Lung (tissue), 12 donors: ENCODE data around the gene TMEM51. TPM values are rescaled to one million over a fixed set of nuclear protein-coding genes. Genes with fewer than 3 reads are reported as not detected.

Source experiments
- ATAC-seq: fragments of 200-7000 bp; cut with Tn5 transposase; one replicate; pipeline ENCODE4 v1.9.1; 2020; ENCODE audit warnings: moderate number of reproducible peaks; ENCODE audit not compliant: insufficient read depth, low FRiP score
- DNase-seq, 3 donors: peaks; one replicate each; pipeline ENCODE4 v3.0.0-alpha.2; 2013 to 2017
- H3K27ac ChIP-seq, 2 donors: one replicate each; pipeline ENCODE4 v1.5.1; 2013; ENCODE audit warnings: mild to moderate bottlenecking in 2 of 2, moderate library complexity in 2 of 2, control low read depth in 1 of 2, inconsistent platforms in 1 of 2, low read depth in 1 of 2, low read length in 1 of 2
- H3K27me3 ChIP-seq, 3 donors: one replicate each; pipeline ENCODE4 v1.5.1; 2013; ENCODE audit warnings: low read length in 2 of 3; ENCODE audit not compliant: control insufficient read depth in 3 of 3, insufficient read depth in 3 of 3
- H3K36me3 ChIP-seq, 4 donors: one replicate each; pipeline ENCODE4 v1.5.1; 2013; ENCODE audit warnings: low read length in 4 of 4, mild to moderate bottlenecking in 1 of 4, moderate library complexity in 1 of 4; ENCODE audit not compliant: control insufficient read depth in 4 of 4, insufficient read depth in 4 of 4
- H3K4me1 ChIP-seq, 5 donors: one replicate each; pipeline ENCODE4 v1.5.1; 2013; ENCODE audit warnings: low read length in 5 of 5, mild to moderate bottlenecking in 2 of 5, moderate library complexity in 1 of 5; ENCODE audit not compliant: control insufficient read depth in 5 of 5, insufficient read depth in 5 of 5
- H3K4me3 ChIP-seq: one replicate; pipeline ENCODE4 v1.5.1; 2013; ENCODE audit warnings: mild to moderate bottlenecking, control low read depth, moderate library complexity
- H3K9ac ChIP-seq, 2 donors: one replicate each; pipeline ENCODE4 v1.5.1; 2013; ENCODE audit warnings: low read length in 2 of 2, control low read depth in 1 of 2; ENCODE audit not compliant: insufficient read depth in 1 of 2
- H3K9me3 ChIP-seq, 4 donors: one replicate each; pipeline ENCODE4 v1.5.1; 2013; ENCODE audit warnings: low read length in 3 of 4, mild to moderate bottlenecking in 1 of 4, moderate library complexity in 1 of 4; ENCODE audit not compliant: control insufficient read depth in 4 of 4, insufficient read depth in 3 of 4
- WGBS, 2 donors: extraction: QIAGEN DNeasy Blood & Tissue Kit; methylation state at CpG; one replicate each; pipeline ENCODE4 v1.1.7; 2013; 5-methylcytosine and 5-hydroxymethylcytosine counted together
- polyA plus RNA-seq, 2 donors: library from polyadenylated mRNA; stranded (reverse); fragments of 200-250 nt; gene quantifications; one replicate each; pipeline ENCODE4 v1.2.1, GENCODE V29; 2013
- total RNA-seq, 2 donors: library from RNA; depleted of rRNA in 1 of 2; stranded (reverse); fragments of >200 nt in 1 of 2; gene quantifications; one replicate each; pipeline ENCODE4 v1.2.1, GENCODE V29; 2014 to 2021
- TF ChIP-seq, protein P1 (sequence below): IDR thresholded peaks from 2 replicates; pipeline ENCODE4 v1.5.1; 2012; ENCODE audit warnings: mild to moderate bottlenecking; ENCODE audit errors: control extremely low read depth, extremely low read depth
- donor health status: control.
- donor health status: control.
- donor health status: Bipolar disorder and iron deficiency.
- donor health status: healthy.
- donor health status: DM: yes; HTN: yes; CAD: no.

The TMEM51 gene
- total and polyA plus RNA-seq, 4 donors, result 7.7 to 17.8 (median 12.2) TPM

DNA sequence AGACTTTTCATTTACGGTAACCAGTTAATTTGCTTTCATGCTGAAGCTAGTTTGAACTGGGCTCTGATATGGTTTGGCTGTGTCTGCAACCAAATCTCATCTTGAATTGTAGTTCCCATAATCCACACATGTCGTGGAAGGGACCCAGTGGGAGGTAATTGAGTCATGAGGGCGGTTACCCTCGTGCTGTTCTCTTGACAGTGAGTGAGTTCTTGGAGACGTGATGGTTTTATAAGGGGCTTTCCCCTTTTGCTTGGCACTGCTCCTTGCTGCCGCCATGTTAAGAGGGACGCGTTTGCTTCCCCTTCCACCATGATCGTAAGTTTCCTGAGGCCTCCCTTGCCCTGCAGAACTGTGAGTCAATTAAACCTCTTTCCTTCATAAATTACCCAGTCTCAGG is 83.2 kb downstream of the TMEM51 start:
- no peaks in the 10 kb centered on the region for H3K9me3 ChIP-seq

DNA sequence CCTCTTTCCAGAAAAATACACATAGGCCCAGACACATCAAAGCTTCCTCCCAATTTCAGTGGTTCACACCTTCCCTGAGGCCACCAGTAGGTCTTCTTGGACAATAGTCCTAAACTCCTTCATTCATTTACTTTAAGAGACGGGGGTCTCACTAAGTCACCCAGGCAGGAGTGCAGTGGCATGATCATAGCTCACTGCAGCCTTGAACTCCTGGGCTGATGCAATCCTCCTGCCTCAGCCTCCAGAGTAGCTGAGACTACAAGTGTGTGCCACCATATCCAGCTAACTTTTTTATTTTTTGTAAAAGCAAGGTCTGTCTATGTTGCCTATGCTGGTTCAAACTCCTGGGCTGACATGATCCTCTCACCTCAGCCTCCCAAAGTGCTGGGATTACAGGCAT is 85.2 kb downstream of the TMEM51 start:
- DNase-seq, result no peak
- peaks cover 0 to 7% (median 0%) of the 10 kb centered on the region in 5 donors for H3K4me1 ChIP-seq
- H3K4me3 ChIP-seq, result no peak overlapping the region
- no peak overlapping the region for H3K27ac ChIP-seq
- no peaks in the 10 kb centered on the region for H3K9me3 ChIP-seq
- no peak for ATAC-seq
- WGBS, 2 donors, result 86 to 88% methylated on average over 1 of the region's 1 CpG
- no peaks in the 10 kb centered on the region for H3K36me3 ChIP-seq
- no peak overlapping the region for H3K9ac ChIP-seq
- TF ChIP-seq, protein P1, sequence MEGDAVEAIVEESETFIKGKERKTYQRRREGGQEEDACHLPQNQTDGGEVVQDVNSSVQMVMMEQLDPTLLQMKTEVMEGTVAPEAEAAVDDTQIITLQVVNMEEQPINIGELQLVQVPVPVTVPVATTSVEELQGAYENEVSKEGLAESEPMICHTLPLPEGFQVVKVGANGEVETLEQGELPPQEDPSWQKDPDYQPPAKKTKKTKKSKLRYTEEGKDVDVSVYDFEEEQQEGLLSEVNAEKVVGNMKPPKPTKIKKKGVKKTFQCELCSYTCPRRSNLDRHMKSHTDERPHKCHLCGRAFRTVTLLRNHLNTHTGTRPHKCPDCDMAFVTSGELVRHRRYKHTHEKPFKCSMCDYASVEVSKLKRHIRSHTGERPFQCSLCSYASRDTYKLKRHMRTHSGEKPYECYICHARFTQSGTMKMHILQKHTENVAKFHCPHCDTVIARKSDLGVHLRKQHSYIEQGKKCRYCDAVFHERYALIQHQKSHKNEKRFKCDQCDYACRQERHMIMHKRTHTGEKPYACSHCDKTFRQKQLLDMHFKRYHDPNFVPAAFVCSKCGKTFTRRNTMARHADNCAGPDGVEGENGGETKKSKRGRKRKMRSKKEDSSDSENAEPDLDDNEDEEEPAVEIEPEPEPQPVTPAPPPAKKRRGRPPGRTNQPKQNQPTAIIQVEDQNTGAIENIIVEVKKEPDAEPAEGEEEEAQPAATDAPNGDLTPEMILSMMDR, result no peak
- no peaks in the 10 kb centered on the region for H3K27me3 ChIP-seq

More for the DNA sequence above, 83.2 kb downstream of the TMEM51 start:
- DNase-seq, result no peak
- no peak overlapping the region for H3K4me3 ChIP-seq
- no peaks in the 10 kb centered on the region for H3K36me3 ChIP-seq
- H3K27ac ChIP-seq, result no peak overlapping the region
- no peaks in the 10 kb centered on the region for H3K4me1 ChIP-seq
- H3K9ac ChIP-seq, result no peak overlapping the region
- no peak for ATAC-seq
- TF ChIP-seq, protein P1, result no peak
- H3K27me3 ChIP-seq, result no peaks in the 10 kb centered on the region
- 89 to 90% methylated on average over 9 of the region's 9 CpGs for WGBS, 2 donors

DNA sequence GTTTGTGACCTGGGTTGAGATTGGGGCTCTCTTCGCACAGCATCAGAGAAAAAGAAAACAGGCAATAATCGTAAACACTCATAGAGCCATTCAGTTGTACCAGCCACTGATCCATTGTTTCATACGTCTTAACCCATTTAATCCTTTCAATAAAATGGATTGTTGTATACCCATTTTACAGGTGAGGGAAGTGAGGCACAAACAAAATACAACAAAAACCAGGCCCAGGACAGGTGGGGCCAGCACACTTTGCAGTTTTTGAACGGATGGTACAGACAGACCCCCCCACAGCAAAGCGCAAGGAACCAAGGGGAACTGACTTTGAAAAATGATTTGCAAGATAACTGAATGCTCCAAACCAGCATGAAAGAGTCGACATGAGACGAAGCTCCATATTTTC is 89.2 kb downstream of the TMEM51 start:
- TF ChIP-seq, protein P1, result no peak
- 90 to 91% methylated on average over 7 of the region's 7 CpGs for WGBS, 2 donors
- Histone ChIP-seq H3K4me3 (no peak overlapping the region), H3K27me3 (no peaks in the 10 kb centered on the region), H3K27ac (no peak overlapping the region), H3K36me3 (no peaks in the 10 kb centered on the region), H3K9ac (no peak overlapping the region), H3K9me3 (no peaks in the 10 kb centered on the region), H3K4me1 (peaks cover 0 to 29% (median 4%) of the 10 kb centered on the region in 5 donors)
- DNase-seq, result no peak
- ATAC-seq, result no peak

DNA sequence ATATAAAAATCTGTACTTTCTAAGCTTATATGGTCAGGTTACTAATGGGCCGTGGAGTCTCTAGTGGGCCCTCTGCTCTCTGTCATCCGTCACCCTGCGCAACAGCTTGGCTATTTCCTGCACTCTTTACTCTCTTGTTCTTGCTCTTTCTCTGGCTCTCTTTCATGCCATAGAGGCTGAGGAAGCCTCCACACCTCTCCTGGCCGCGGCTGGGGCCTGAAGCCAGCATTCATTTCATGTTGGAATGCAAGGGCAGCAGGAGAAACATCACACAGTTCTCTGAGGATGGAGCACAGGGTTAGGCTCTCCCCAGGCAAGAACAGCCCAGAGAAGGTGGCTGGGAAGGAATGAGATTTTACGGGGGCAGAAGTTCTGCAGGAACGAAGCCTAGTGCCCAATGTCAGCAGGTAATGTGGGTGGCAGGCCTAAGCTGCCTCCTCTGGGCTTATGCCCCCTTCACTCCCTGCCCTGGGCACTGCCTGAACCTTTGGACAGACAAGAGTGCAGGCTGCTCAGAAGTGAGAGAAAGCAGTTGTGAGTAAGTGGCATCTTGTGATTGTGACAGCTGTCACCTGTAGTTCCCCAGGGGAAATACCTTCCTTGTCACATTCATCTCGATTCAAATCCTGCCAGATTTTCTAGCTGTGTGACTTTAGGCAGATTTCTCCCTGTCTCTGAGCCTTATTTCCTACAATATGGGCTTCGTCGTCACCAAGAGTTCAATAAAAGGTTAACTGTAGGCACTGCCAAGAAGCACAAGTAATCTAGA is 89.9 kb downstream of the TMEM51 start:
- no peak for ATAC-seq
- no peak overlapping the region for H3K9ac ChIP-seq
- no peak overlapping the region for H3K4me3 ChIP-seq
- TF ChIP-seq, protein P1, result no peak
- no peaks in the 10 kb centered on the region for H3K27me3 ChIP-seq
- H3K9me3 ChIP-seq, result no peaks in the 10 kb centered on the region
- H3K36me3 ChIP-seq, result no peaks in the 10 kb centered on the region
- peaks cover 0 to 29% (median 6%) of the 10 kb centered on the region in 5 donors for H3K4me1 ChIP-seq
- DNase-seq, result peak; percentile 53 to 73 (median 54)
- WGBS, 2 donors, result 66 to 76% methylated on average over 10 of the region's 10 CpGs
- H3K27ac ChIP-seq, result no peak overlapping the region
